ENCODE results near the gene IQCH.

GRCh38 chr15:67411486-67411885, 156.9 kb downstream of the IQCH start:
- no peak for TF ChIP-seq CTCF (conservative IDR thresholded peaks at IDR 0.05)
- no peak for TF ChIP-seq ZFX (IDR thresholded peaks at IDR 0.05)
